ENCODE results near the gene MARVELD1.
A peak's percentile ranks its signal among the peaks of the same experiment; 100 is the strongest.

Gene MARVELD1

GRCh38 chr10:97734021-97734420 is 20.5 kb downstream of the MARVELD1 start:
- no peak overlapping the region for H3K4me3 ChIP-seq (replicated peaks; ENCODE audit: low read depth, low read length)
- no peak for TF ChIP-seq CTCF (IDR thresholded peaks at IDR 0.05; ENCODE audit: low read depth, low read length, missing control alignments)
- DNase-seq (ENCODE audit: extremely low read depth, low read depth): no peak

- no peak for TF ChIP-seq CTCF (IDR thresholded peaks at IDR 0.05; ENCODE audit: low read depth, low read length, missing control alignments)
- no peak for DNase-seq (ENCODE audit: extremely low read depth, low read depth)
- H3K4me3 ChIP-seq (replicated peaks; ENCODE audit: low read depth, low read length): peak overlapping the region; percentile 96
These were observed 22.9 kb downstream of the MARVELD1 start for GRCh38 chr10:97736403-97736901.

GRCh38 chr10:97736902-97737769 is 23.6 kb downstream of the MARVELD1 start, which contains the start of gene ZFYVE27:
Gene ZFYVE27, plus strand, starts transcription at chr10:97737128. Its CDS starts 1,350 bp downstream, at chr10:97738478.
- peak within 1 kb of the TSS; percentile 96 for H3K4me3 ChIP-seq (replicated peaks; ENCODE audit: low read depth, low read length)
- peak; percentile 87 for DNase-seq (ENCODE audit: extremely low read depth, low read depth)
- TF ChIP-seq CTCF (IDR thresholded peaks at IDR 0.05; ENCODE audit: low read depth, low read length, missing control alignments): no peak

- H3K4me3 ChIP-seq (replicated peaks; ENCODE audit: low read depth, low read length): peak overlapping the region; percentile 96
- no peak for TF ChIP-seq CTCF (IDR thresholded peaks at IDR 0.05; ENCODE audit: low read depth, low read length, missing control alignments)
These were observed 24.3 kb downstream of the MARVELD1 start for GRCh38 chr10:97737770-97738265.

GRCh38 chr10:97738616-97739015 is 25.1 kb downstream of the MARVELD1 start:
- DNase-seq (ENCODE audit: extremely low read depth, low read depth): no peak
- no peak for TF ChIP-seq CTCF (IDR thresholded peaks at IDR 0.05; ENCODE audit: low read depth, low read length, missing control alignments)
- peak overlapping the region; percentile 96 for H3K4me3 ChIP-seq (replicated peaks; ENCODE audit: low read depth, low read length)

More at GRCh38 chr10:97737770-97738265, 24.3 kb downstream of the MARVELD1 start:
- DNase-seq (ENCODE audit: extremely low read depth, low read depth): no peak

- no peak for TF ChIP-seq CTCF (IDR thresholded peaks at IDR 0.05; ENCODE audit: low read depth, low read length, missing control alignments)
- no peak for DNase-seq (ENCODE audit: extremely low read depth, low read depth)
- no peak overlapping the region for H3K4me3 ChIP-seq (replicated peaks; ENCODE audit: low read depth, low read length)
These were observed 27.1 kb downstream of the MARVELD1 start for GRCh38 chr10:97740613-97741012.
